CD4-positive, alpha-beta memory T cell (primary cell): ENCODE measurements around the gene GSAP. TPM values are rescaled to one million over a fixed set of nuclear protein-coding genes. Genes with fewer than 3 reads are reported as not detected.
"Not testable (repeated sequence)": the region's sequence is repeated elsewhere in the genome, so short reads cannot be mapped to it uniquely, and the experiment has no call there.

ENCODE experiments used
- CTCF ChIA-PET: fragments of 350-600 bp; sonication (Branson Sonifier 250); formaldehyde crosslinking; loops from one replicate; lab custom pipeline; 2021; ENCODE audit warnings: inconsistent platforms; ENCODE audit not compliant: partially characterized antibody; lab: Charles Lee
- POLR2A ChIA-PET: fragments of 350-600 bp; sonication (Branson Sonifier 250); formaldehyde crosslinking; loops from one replicate; lab custom pipeline; 2021; ENCODE audit not compliant: partially characterized antibody; lab: Charles Lee
- DNase-seq, 5 donors: peaks; one replicate each; pipeline versions ENCODE4 v3.0.0 to v3.0.0-alpha.2; 2020 to 2022; ENCODE audit warnings: mixed read lengths in 1 of 5
- H3K27ac ChIP-seq: one replicate; pipeline ENCODE4 v1.7.0; 2013; ENCODE audit warnings: low read depth, low read length
- H3K27me3 ChIP-seq: 2 replicates; pipeline ENCODE4 v1.7.0; 2013; ENCODE audit warnings: mild to moderate bottlenecking, low read length, moderate library complexity; ENCODE audit not compliant: insufficient read depth
- H3K36me3 ChIP-seq: 2 replicates; pipeline ENCODE4 v1.7.0; 2013; ENCODE audit warnings: mild to moderate bottlenecking, low read length, moderate library complexity; ENCODE audit not compliant: insufficient read depth
- H3K4me1 ChIP-seq: 2 replicates; pipeline ENCODE4 v1.7.0; 2013; ENCODE audit warnings: mild to moderate bottlenecking, low read length, moderate library complexity; ENCODE audit not compliant: insufficient read depth
- H3K4me3 ChIP-seq, 2 donors: one replicate each; pipeline ENCODE4 v1.7.0; 2013; ENCODE audit warnings: low read length in 2 of 2, mild to moderate bottlenecking in 1 of 2
- H3K9me3 ChIP-seq, 2 donors: one replicate each; pipeline ENCODE4 v1.7.0; 2013; ENCODE audit warnings: low read length in 2 of 2, control low read depth in 1 of 2; ENCODE audit not compliant: control insufficient read depth in 1 of 2
- H3K27ac Mint-ChIP-seq, 7 donors: one replicate each; pipeline ENCODE4 v1.8.0; 2020 to 2021; ENCODE audit warnings: mixed read lengths in 7 of 7, mild to moderate bottlenecking in 6 of 7, inconsistent platforms in 3 of 7, moderate library complexity in 3 of 7
- H3K27me3 Mint-ChIP-seq, 2 donors: one replicate each; pipeline ENCODE4 v1.8.0; 2020 to 2021; ENCODE audit warnings: mixed read lengths in 2 of 2
- H3K36me3 Mint-ChIP-seq, 2 donors: one replicate each; pipeline ENCODE4 v1.8.0; 2020 to 2021; ENCODE audit warnings: mixed read lengths in 2 of 2, inconsistent platforms in 1 of 2, mild to moderate bottlenecking in 1 of 2
- H3K4me1 Mint-ChIP-seq, 4 donors: one replicate each; pipeline ENCODE4 v1.8.0; 2020 to 2021; ENCODE audit warnings: mixed read lengths in 4 of 4, mild to moderate bottlenecking in 1 of 4
- H3K4me3 Mint-ChIP-seq, 8 donors: one replicate each; pipeline ENCODE4 v1.8.0; 2020 to 2021; ENCODE audit warnings: mixed read lengths in 8 of 8, mild to moderate bottlenecking in 7 of 8, moderate library complexity in 6 of 8, inconsistent platforms in 3 of 8
- H3K9me3 Mint-ChIP-seq, 8 donors: one replicate each; pipeline ENCODE4 v1.8.0; 2020 to 2021; ENCODE audit warnings: mixed read lengths in 8 of 8, mild to moderate bottlenecking in 5 of 8, inconsistent platforms in 3 of 8, moderate library complexity in 1 of 8
- intact Hi-C: fragments of 100-400 bp; cut with micrococcal nuclease; formaldehyde crosslinking; loops from one replicate; pipeline ENCODE4 v1.15.1; 2023
- polyA plus RNA-seq, 2 donors: library from polyadenylated mRNA; unstranded; fragments of 300-500 nt; fragmentation: Illumina TruSeq; gene quantifications; one replicate each; pipeline ENCODE4 v1.2.3, GENCODE V29; 2021
- total RNA-seq, 2 experiments: library from RNA; stranded (reverse); gene quantifications; one replicate each; pipeline ENCODE4 v1.2.3, GENCODE V29; 2021

GSAP gene
- total and polyA plus RNA-seq, 4 experiments from 2014 or later, result 9.4 to 22.0 (median 16.5) TPM

DNA sequence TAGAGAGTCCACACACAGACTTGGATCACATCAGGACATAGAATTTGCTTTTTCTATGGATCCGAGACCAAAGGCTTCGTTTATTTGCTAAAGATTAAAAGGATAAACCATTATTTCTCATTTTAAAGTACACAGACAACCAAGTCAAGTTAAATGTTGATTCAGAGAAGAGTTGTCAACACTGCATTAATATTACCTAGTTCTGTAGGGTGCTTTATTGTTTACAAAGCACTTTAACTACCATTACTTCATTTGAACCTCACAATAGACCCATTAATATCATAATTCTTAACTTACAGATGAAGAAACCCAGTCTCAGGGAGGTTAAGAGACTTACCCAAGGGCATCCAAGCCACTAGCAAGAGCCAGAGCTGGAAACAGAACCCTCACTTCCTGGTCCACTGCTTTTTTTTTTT is 43.2 kb upstream of the GSAP start:
- no peaks in the 10 kb centered on the region for H3K27me3 ChIP-seq
- H3K4me3 ChIP-seq, result no peak overlapping the region
- no peak overlapping the region for H3K27ac ChIP-seq
- CTCF ChIA-PET, result no interaction called here
- Mint-ChIP-seq H3K9me3 (no peaks in the 10 kb centered on the region), H3K36me3 (no peaks in the 10 kb centered on the region), H3K4me3 (no peak overlapping the region), H3K27ac (no peak overlapping the region), H3K4me1 (peaks cover 0 to 1% (median 0%) of the 10 kb centered on the region in 4 donors), H3K27me3 (peaks cover 0 to 7% of the 10 kb centered on the region in 2 donors)
- intact Hi-C loops, result no loop called here
- no peaks in the 10 kb centered on the region for H3K9me3 ChIP-seq
- POLR2A ChIA-PET, result no interaction called here
- H3K36me3 ChIP-seq, result no peaks in the 10 kb centered on the region
- no peak for DNase-seq
- no peaks in the 10 kb centered on the region for H3K4me1 ChIP-seq

DNA sequence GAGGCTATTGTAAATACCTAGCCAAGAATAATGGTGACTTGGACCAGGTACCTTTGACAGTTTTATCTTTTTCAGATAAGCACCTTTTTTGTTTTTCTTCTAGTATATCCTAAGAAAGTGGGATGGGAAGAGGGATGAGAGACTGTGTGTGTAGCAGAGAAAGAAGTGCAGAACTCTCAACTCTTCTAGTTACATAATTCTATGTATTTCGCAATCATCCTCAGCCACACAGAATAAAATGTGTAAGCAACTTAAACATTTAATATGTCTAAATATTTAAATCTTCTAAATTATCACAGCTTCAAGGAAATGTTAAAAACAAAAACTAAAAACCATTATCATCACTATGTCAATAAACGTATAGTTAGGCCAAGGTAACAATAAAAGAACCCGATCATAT is 42.6 kb upstream of the GSAP start:
- ChIA-PET POLR2A (no interaction called here), CTCF (no interaction called here)
- intact Hi-C loops, result no loop called here
- no peaks in the 10 kb centered on the region for H3K36me3 ChIP-seq
- no peak for DNase-seq
- Mint-ChIP-seq H3K9me3 (no peaks in the 10 kb centered on the region), H3K4me1 (peaks cover 0 to 1% (median 0%) of the 10 kb centered on the region in 4 donors), H3K27me3 (peaks cover 0 to 7% of the 10 kb centered on the region in 2 donors), H3K4me3 (no peak overlapping the region), H3K27ac (no peak overlapping the region), H3K36me3 (no peaks in the 10 kb centered on the region)
- H3K4me1 ChIP-seq, result no peaks in the 10 kb centered on the region
- H3K27me3 ChIP-seq, result no peaks in the 10 kb centered on the region
- H3K4me3 ChIP-seq, result no peak overlapping the region
- H3K9me3 ChIP-seq, result no peaks in the 10 kb centered on the region
- H3K27ac ChIP-seq, result no peak overlapping the region

DNA sequence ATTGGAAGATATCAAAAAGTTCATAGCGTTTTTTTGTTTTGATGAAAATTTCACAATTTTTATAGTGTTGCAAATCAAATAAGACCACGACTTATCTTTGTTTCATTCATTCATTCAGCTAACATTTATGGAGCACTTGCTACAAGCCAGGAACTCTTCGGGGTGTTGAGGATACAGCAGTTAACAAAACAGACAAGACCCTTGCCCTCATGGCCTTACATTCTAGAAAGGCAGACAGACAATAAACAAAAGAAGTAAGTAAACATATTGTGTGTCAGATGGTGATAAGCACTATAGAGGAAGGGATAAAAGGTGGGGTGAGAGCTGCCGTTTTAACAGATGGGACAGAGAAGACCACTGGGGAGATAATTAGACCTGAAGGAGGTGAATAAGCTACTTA is 41.6 kb upstream of the GSAP start:
- Histone ChIP-seq H3K4me3 (no peak overlapping the region), H3K9me3 (no peaks in the 10 kb centered on the region), H3K27ac (no peak overlapping the region), H3K27me3 (no peaks in the 10 kb centered on the region), H3K4me1 (no peaks in the 10 kb centered on the region), H3K36me3 (no peaks in the 10 kb centered on the region)
- peaks cover 0 to 1% (median 0%) of the 10 kb centered on the region in 4 donors for H3K4me1 Mint-ChIP-seq
- DNase-seq, result no peak
- H3K9me3 Mint-ChIP-seq, result no peaks in the 10 kb centered on the region
- CTCF ChIA-PET, result no interaction called here
- H3K27ac Mint-ChIP-seq, result no peak overlapping the region
- H3K4me3 Mint-ChIP-seq, result no peak overlapping the region
- intact Hi-C loops, result no loop called here
- H3K36me3 Mint-ChIP-seq, result no peaks in the 10 kb centered on the region
- POLR2A ChIA-PET, result no interaction called here
- H3K27me3 Mint-ChIP-seq, result peaks cover 0 to 4% of the 10 kb centered on the region in 2 donors

DNA sequence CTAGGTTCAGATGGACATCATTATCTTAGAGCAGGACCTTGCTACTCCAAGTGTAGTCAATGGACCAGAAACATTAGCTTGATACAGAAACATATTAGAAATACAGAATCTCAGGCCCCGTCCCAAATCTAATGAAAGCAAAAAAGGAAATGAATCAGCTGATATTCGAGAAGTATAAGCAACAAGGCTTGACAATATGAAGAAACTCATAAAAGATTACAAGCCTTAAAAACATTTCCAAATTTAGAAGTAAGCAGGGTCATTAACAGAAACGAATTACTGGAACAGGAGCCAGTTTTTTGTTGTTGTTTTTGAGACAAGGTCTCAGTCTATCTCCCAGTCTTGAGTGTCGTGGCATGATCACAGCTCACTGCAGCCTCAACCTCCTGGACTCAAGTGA is 40.5 kb upstream of the GSAP start:
- intact Hi-C loops, result no loop called here
- H3K4me3 Mint-ChIP-seq, result no peak overlapping the region
- peaks cover 0 to 1% (median 0%) of the 10 kb centered on the region in 4 donors for H3K4me1 Mint-ChIP-seq
- Histone ChIP-seq H3K27me3 (no peaks in the 10 kb centered on the region), H3K4me3 (no peak overlapping the region), H3K36me3 (no peaks in the 10 kb centered on the region), H3K27ac (no peak overlapping the region), H3K9me3 (no peaks in the 10 kb centered on the region), H3K4me1 (no peaks in the 10 kb centered on the region)
- H3K9me3 Mint-ChIP-seq, result no peaks in the 10 kb centered on the region
- H3K27me3 Mint-ChIP-seq, result no peaks in the 10 kb centered on the region
- no peaks in the 10 kb centered on the region for H3K36me3 Mint-ChIP-seq
- ChIA-PET CTCF (no interaction called here), POLR2A (no interaction called here)
- H3K27ac Mint-ChIP-seq, result no peak overlapping the region
- no peak for DNase-seq

DNA sequence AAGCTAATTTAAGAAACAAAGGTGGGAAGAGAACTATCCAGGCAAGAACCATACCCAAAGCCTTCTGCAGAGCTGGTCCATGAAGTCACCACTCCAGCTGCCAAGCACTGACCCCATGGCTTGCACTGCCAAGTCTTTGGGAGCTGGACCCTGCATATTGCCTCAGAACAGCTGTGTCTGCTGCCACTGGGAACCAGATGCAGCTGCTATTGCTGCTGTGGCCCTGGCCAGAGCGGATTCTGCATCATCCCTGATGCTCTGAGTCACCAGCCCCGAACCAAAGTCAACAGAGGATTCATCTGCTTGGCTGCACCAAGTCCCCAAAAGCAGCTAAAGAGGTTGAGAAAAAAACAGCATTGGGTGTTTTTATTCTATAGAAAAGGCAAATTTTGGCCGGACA is 39.2 kb upstream of the GSAP start:
- Mint-ChIP-seq H3K27me3 (peaks cover 0 to 2% of the 10 kb centered on the region in 2 donors), H3K9me3 (no peaks in the 10 kb centered on the region), H3K4me1 (peaks cover 0 to 1% (median 0%) of the 10 kb centered on the region in 4 donors), H3K36me3 (no peaks in the 10 kb centered on the region), H3K4me3 (no peak overlapping the region), H3K27ac (no peak overlapping the region)
- no peaks in the 10 kb centered on the region for H3K9me3 ChIP-seq
- ChIA-PET CTCF (interaction anchor here (1.1 kb wide), 1 partner anchor 18 kb away, joined by 3 read pairs; no protein-coding TSS in a partner anchor), POLR2A (no interaction called here)
- no peak for DNase-seq
- H3K27me3 ChIP-seq, result no peaks in the 10 kb centered on the region
- intact Hi-C loops, result no loop called here
- H3K4me1 ChIP-seq, result no peaks in the 10 kb centered on the region
- H3K36me3 ChIP-seq, result no peaks in the 10 kb centered on the region
- H3K4me3 ChIP-seq, result no peak overlapping the region
- no peak overlapping the region for H3K27ac ChIP-seq

DNA sequence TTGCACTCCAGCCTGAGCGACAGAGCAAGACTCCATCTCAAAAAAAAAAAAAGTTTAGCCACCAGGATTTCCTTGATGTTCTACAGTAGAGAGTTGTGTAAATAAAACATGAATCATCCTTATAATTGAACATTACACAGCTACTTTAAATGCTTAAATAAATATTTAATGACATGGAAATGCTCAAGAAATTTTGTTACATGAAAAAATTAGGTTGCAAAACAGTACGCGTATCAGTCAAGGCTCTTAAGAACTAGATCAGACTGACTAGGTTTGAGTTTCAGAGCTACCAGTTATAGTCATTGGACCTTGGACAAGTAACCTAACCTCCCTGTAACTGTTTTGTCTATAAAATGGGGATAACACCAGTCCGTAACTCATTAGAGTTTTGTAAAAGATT is 38.7 kb upstream of the GSAP start:
- ChIA-PET POLR2A (no interaction called here), CTCF (interaction anchor here (1.1 kb wide), 1 partner anchor 18 kb away, joined by 3 read pairs; no protein-coding TSS in a partner anchor)
- no peak for DNase-seq
- H3K36me3 ChIP-seq, result no peaks in the 10 kb centered on the region
- no peak overlapping the region for H3K4me3 ChIP-seq
- H3K27ac Mint-ChIP-seq, result no peak overlapping the region
- no peaks in the 10 kb centered on the region for H3K36me3 Mint-ChIP-seq
- no peaks in the 10 kb centered on the region for H3K9me3 ChIP-seq
- H3K4me1 Mint-ChIP-seq, result no peaks in the 10 kb centered on the region
- H3K27me3 ChIP-seq, result no peaks in the 10 kb centered on the region
- peaks cover 0 to 2% of the 10 kb centered on the region in 2 donors for H3K27me3 Mint-ChIP-seq
- H3K27ac ChIP-seq, result no peak overlapping the region
- intact Hi-C loops, result no loop called here
- no peaks in the 10 kb centered on the region for H3K4me1 ChIP-seq
- H3K4me3 Mint-ChIP-seq, result no peak overlapping the region
- no peaks in the 10 kb centered on the region for H3K9me3 Mint-ChIP-seq

DNA sequence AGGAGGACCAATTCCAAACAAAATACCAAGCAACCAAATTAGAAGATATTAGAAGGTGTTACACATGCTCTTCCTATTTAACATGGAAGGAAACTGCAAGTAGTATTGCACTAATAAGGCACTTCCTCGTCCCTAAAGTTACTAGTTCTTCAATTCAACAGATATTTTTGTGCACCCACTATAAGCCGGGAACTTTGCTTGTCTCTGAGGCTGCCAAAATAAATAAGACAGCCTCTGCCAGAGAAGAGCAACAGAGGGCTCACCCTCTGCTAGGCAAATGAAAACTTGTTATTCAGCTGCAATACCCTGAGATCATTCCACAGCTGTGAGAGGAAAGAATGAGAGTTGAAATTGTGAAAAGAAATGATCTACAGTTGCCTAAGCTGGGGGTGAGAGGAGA is 37.4 kb upstream of the GSAP start:
- intact Hi-C loops, result no loop called here
- Histone ChIP-seq H3K27ac (no peak overlapping the region), H3K36me3 (no peaks in the 10 kb centered on the region), H3K4me3 (no peak overlapping the region), H3K27me3 (no peaks in the 10 kb centered on the region), H3K4me1 (no peaks in the 10 kb centered on the region), H3K9me3 (no peaks in the 10 kb centered on the region)
- Mint-ChIP-seq H3K9me3 (no peaks in the 10 kb centered on the region), H3K27ac (no peak overlapping the region), H3K27me3 (peaks cover 0 to 4% of the 10 kb centered on the region in 2 donors), H3K36me3 (no peaks in the 10 kb centered on the region), H3K4me3 (no peak overlapping the region), H3K4me1 (no peaks in the 10 kb centered on the region)
- ChIA-PET CTCF (no interaction called here), POLR2A (no interaction called here)
- no peak for DNase-seq

DNA sequence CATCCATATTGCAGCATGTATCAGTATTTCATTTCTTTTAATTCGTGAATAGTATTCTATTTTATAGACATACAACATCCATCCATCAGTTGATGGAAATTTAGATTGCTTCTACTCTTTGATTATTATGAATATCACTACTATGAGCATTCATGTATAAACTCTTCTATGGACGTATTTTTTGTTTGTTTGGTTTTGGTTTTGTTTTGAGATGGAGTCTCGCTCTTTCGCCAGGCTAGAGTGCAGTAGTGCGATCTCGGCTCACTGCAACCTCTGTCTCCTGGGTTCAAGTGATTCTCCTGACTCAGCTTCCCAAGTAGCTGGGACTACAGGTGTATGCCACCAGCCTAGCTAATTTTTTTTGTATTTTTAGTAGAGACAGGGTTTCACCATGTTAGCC is 35.8 kb upstream of the GSAP start:
- H3K4me3 ChIP-seq, H3K4me1 ChIP-seq, H3K27me3 ChIP-seq, DNase-seq, H3K36me3 Mint-ChIP-seq, H3K9me3 Mint-ChIP-seq, POLR2A ChIA-PET, H3K4me3 Mint-ChIP-seq, H3K27ac Mint-ChIP-seq, H3K27me3 Mint-ChIP-seq, H3K4me1 Mint-ChIP-seq, H3K36me3 ChIP-seq, H3K9me3 ChIP-seq, intact Hi-C loops, H3K27ac ChIP-seq: not testable (repeated sequence)
- CTCF ChIA-PET, result interaction anchor here (1.1 kb wide), 1 partner anchor 12 kb away, joined by 5 read pairs; no protein-coding TSS in a partner anchor
